Liver (tissue), 3 donors: ENCODE measurements around the gene ZFAND3.

Source experiments
- ATF3 ChIP-seq: IDR thresholded peaks from 2 replicates; pipeline ENCODE4 v1.6.1; 2016; ENCODE audit warnings: antibody characterized with exemption
- CTCF ChIP-seq: fragments of 150-350 bp; IDR thresholded peaks from 2 replicates; pipeline ENCODE4 v1.5.1; 2017; ENCODE audit warnings: improper control_type of control experiment, low read depth, low read length; ENCODE audit not compliant: missing input control
- GABPA ChIP-seq, 2 donors: IDR thresholded peaks in 1 of 2; conservative IDR thresholded peaks in 1 of 2; 2 replicates each; pipeline ENCODE4 v1.6.1; 2016; ENCODE audit warnings: antibody characterized with exemption in 2 of 2, mild to moderate bottlenecking in 1 of 2, moderate library complexity in 1 of 2
- JUND ChIP-seq, 2 donors: IDR thresholded peaks; 2 replicates each; pipeline ENCODE4 v1.6.1; 2016; ENCODE audit warnings: antibody characterized with exemption in 2 of 2
- RAD21 ChIP-seq, 2 donors: IDR thresholded peaks; 2 replicates each; pipeline ENCODE4 v1.6.1; 2016; ENCODE audit warnings: antibody characterized with exemption in 2 of 2, mild to moderate bottlenecking in 2 of 2
- SP1 ChIP-seq: IDR thresholded peaks from 2 replicates; pipeline ENCODE4 v1.6.1; 2018; ENCODE audit warnings: antibody characterized with exemption, mild to moderate bottlenecking
- TAF1 ChIP-seq: conservative IDR thresholded peaks from 2 replicates; pipeline ENCODE4 v1.6.1; 2016; ENCODE audit warnings: antibody characterized with exemption, mild to moderate bottlenecking
- YY1 ChIP-seq: IDR thresholded peaks from 2 replicates; pipeline ENCODE4 v1.6.1; 2016; ENCODE audit warnings: antibody characterized with exemption, mild to moderate bottlenecking
- donor health status: healthy.
- donor health status: healthy.

- TF ChIP-seq GABPA (IDR thresholded peaks at IDR 0.05 in 1 of 2, conservative IDR thresholded peaks at IDR 0.05 in 1 of 2), result no peak
- TF ChIP-seq CTCF, result no peak
- no peak for TF ChIP-seq ATF3
- no peak for TF ChIP-seq JUND (IDR thresholded peaks at IDR 0.05)
- TF ChIP-seq RAD21 (IDR thresholded peaks at IDR 0.05), result no peak
- TF ChIP-seq TAF1, result no peak
- TF ChIP-seq YY1, result no peak
- no peak for TF ChIP-seq SP1
Measured at GRCh38 chr6:37861452-37861851, 41.9 kb downstream of the ZFAND3 start.
